NB4 (cell line): ENCODE measurements around the gene AAMDC.

Source experiments
- MYC ChIP-seq: IDR thresholded peaks from 2 replicates; pipeline ENCODE4 v1.6.1; 2011; ENCODE audit warnings: low read depth, low read length
- TF ChIP-seq, protein P1 (sequence below): IDR thresholded peaks from one replicate; pipeline ENCODE4 v1.5.1; 2012; ENCODE audit warnings: low read depth, low read length

DNA sequence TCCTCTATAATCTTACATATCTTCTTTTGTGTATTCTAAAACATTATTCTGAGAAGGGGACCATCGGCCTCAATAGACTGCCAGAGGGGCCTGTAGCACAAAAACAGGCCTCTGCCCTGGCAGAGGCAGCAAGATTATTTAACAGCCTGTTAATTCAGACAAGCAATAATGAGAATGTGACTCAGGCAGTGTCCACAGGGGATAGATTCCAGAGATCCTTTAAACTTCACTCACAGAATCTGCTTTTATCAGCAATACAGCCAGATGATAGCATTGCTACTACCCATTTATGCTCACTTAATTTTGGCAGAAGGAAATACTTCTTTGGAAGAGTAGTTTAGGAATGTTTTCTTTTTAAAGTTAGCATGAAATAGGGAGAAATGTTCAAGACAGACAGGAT, 44.9 kb downstream of the AAMDC start:
- no peak for TF ChIP-seq MYC
- TF ChIP-seq, protein P1, sequence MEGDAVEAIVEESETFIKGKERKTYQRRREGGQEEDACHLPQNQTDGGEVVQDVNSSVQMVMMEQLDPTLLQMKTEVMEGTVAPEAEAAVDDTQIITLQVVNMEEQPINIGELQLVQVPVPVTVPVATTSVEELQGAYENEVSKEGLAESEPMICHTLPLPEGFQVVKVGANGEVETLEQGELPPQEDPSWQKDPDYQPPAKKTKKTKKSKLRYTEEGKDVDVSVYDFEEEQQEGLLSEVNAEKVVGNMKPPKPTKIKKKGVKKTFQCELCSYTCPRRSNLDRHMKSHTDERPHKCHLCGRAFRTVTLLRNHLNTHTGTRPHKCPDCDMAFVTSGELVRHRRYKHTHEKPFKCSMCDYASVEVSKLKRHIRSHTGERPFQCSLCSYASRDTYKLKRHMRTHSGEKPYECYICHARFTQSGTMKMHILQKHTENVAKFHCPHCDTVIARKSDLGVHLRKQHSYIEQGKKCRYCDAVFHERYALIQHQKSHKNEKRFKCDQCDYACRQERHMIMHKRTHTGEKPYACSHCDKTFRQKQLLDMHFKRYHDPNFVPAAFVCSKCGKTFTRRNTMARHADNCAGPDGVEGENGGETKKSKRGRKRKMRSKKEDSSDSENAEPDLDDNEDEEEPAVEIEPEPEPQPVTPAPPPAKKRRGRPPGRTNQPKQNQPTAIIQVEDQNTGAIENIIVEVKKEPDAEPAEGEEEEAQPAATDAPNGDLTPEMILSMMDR = no peak
